OCI-LY3 (cell line): Measurements from ENCODE around the gene GRK3.

Source experiments
- CTCF ChIP-seq: fragments of 200-600, 300-600 bp; sonication (generic); IDR thresholded peaks from 2 replicates; pipeline ENCODE4 v1.5.1; 2014; ENCODE audit warnings: antibody characterized with exemption, low read length, low read depth
- EZH2phosphoT487 ChIP-seq: fragments of 200-600 bp; shearing (Covaris generic); IDR thresholded peaks from 2 replicates; pipeline ENCODE4 v1.6.1; 2018; ENCODE audit warnings: antibody characterized with exemption, mixed run types, low read depth

- no peak for TF ChIP-seq CTCF
- TF ChIP-seq EZH2phosphoT487: no peak
Observed at GRCh38 chr22:25570486-25570885, 6.0 kb downstream of the GRK3 start.
